COR-L47 (cell line): Measurements from ENCODE around the gene ANO7.
"Not testable (repeated sequence)": the region's sequence is repeated elsewhere in the genome, so short reads cannot be mapped to it uniquely, and the experiment has no call there.

ENCODE experiments used
- DNase-seq: peaks from one replicate; lab custom pipeline; 2025; lab: John Stamatoyannopoulos, UW

ANO7 gene

GRCh38 chr2:241190291-241190981 lies 2.0 kb downstream of the ANO7 start:
- DNase-seq = no peak

GRCh38 chr2:241191081-241191480 lies 2.6 kb downstream of the ANO7 start:
- DNase-seq = peak; percentile 48

DNA sequence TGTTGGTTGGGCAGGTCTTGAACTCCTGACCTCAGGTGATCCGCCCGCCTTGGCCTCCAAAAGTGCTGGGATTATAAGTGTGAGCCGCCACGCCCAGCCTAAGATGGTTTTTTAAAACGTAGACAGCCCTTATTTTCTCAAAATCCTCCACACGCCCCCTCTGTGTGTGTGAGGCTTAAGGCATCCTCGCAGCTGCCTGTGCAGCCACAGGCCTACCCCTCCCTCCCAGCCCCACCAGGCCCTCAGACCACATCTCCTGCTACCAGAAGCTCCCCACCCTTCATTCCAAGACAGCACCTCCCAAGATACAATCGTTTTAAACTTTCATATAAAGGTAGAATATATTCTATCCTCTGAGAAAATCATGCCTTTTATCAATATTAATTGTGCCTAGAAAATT lies 4.8 kb downstream of the ANO7 start:
- DNase-seq = no peak

GRCh38 chr2:241194811-241195210 lies 6.3 kb downstream of the ANO7 start:
- DNase-seq = no peak

DNA sequence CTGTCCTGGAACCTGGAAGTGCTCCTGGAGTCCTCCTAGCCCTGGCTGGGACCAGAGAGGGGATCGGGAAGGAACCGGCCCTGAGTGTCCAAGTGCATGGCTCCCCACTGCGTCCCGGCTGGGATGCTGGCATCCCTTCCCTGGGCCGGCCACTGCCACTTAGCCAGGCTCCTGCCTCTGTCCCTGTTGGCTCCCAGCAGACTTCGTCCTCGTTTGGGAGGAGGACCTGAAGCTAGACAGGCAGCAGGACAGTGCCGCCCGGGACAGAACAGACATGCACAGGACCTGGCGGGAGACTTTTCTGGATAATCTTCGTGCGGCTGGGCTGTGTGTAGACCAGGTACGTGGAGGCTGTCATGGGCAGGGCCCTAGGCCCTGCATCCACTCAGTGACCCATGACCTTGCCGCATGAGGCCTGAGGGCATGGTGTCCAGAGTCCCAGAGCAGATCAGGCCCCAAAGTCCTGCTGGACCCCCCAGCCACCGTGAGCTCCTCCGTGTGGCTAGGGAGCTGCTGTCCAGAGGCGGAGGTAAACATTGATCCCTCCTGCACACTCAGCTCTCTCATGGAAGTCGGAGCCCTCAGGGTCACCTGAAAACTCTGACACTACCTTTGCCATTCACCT lies 7.1 kb downstream of the ANO7 start:
- DNase-seq = no peak

DNA sequence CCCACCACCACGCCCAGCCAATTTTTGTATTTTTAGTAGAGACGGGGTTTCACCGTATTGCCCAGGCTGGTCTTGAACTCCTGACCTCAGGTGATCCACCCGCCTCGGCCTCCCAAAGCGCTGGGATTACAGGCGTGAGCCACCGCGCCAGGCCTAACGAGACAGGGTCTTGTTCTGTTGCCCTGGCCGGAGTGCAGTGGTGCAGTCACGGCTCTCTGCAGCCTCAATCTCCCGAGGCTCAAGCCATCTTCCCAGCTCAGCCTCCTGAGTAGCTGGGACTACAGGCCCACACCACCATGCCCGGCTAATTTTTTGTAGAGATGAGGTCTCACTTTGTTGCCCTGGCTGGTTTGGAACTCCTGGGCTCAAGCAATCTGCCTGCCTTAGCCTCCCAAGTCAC lies 8.8 kb downstream of the ANO7 start:
- not testable (repeated sequence) for DNase-seq

DNA sequence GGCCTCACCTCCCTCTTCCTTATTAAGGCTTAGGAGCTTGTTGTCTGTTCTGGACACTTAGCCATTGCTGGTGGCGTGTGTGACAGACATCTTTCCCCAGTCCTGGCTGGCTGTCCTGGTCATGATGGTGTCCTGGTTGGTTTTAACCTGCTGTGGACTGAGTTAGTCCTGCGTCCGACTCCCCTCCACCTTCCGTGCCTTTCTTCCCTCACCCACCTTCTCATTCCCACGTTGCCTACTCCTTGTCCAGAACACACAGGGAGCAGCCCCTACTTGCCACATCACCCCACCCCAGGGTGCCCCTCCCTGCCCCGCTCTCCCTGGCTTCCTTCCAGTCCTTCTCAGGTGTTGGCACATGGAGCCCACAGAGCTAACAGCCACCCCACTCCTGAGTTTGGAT lies 9.5 kb downstream of the ANO7 start:
- no peak for DNase-seq

GRCh38 chr2:241198381-241199279 lies 10.2 kb downstream of the ANO7 start:
- no peak for DNase-seq

DNA sequence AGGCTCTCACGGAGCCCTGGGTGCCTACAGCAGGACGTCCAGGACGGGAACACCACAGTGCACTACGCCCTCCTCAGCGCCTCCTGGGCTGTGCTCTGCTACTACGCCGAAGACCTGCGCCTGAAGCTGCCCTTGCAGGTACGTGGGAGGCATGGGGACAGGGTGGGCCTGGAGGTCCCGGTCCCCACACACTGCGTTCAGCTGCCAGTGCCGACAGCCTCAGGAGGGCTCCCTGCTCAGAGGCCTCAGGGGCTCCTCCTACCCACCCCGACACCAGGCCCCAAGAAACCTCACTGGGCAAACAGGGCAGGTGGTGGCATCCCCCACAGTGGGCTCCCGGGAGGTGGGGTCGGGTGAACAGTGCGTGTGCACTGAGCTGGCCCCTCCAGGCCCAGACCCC lies 10.8 kb downstream of the ANO7 start:
- DNase-seq = no peak

DNA sequence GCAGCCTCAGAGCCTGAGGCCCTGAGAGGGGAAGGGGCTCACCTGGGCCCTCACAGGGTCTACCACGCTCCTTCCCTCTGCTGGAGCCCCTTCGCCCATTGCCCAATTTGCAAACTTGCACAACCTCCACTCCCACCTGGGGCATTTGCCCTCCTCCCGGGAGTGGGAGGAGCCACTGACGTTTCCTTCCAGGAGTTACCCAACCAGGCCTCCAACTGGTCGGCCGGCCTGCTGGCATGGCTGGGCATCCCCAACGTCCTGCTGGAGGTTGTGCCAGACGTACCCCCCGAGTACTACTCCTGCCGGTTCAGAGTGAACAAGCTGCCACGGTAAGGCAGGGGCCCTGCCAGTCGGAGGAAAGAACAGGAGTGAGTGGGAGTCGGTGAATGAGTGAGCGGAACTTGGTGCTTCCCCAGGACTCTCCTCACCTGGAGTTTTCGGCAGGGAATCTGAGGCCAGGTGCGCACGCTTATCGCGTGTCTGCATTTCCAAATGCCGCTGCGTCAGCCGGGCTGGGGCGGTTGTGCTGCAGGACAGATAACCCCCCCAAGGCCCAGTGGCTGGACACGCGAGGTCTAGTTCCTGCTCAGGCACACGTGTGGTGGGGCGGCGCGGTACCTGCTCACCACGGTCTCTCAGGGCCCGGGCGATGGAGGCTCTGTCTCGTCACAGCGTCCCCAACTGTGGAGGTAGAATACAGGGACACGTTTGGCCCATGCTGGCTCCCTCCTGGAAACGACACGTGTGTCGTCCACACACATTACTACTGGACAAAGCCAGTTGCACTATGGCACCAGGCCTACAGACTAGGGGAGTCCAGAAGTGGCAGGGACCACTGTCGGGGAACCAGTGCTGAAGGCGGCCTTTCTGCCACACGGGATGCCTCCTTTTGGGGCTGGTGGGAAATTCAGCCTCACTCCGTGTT lies 11.7 kb downstream of the ANO7 start:
- no peak for DNase-seq

DNA sequence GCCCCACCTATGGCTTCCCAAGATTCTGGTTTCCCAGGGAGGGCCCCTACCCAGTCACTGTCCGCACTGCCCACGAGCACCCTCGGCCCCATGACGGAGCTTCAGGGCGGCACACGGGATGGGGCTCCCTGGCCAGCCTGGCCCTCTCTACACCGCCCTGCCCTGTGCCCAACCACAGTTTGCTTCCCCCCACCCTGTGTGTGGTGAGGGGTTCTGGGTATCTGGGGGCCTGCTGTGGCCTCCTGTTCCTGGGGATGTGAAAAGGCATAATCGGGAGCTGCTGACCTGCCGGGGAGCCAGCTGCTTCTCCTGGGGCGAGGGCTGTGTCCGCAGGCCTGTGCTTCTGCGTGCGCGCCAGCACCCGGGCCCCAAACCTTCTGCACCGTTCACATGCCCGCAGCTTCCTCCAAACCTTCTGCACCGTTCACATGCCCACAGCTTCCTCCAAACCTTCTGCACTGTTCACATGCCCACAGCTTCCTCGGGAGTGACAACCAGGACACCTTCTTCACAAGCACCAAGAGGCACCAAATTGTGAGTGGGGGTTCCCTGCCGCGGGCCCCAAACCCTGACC lies 12.4 kb downstream of the ANO7 start:
- no peak for DNase-seq

DNA sequence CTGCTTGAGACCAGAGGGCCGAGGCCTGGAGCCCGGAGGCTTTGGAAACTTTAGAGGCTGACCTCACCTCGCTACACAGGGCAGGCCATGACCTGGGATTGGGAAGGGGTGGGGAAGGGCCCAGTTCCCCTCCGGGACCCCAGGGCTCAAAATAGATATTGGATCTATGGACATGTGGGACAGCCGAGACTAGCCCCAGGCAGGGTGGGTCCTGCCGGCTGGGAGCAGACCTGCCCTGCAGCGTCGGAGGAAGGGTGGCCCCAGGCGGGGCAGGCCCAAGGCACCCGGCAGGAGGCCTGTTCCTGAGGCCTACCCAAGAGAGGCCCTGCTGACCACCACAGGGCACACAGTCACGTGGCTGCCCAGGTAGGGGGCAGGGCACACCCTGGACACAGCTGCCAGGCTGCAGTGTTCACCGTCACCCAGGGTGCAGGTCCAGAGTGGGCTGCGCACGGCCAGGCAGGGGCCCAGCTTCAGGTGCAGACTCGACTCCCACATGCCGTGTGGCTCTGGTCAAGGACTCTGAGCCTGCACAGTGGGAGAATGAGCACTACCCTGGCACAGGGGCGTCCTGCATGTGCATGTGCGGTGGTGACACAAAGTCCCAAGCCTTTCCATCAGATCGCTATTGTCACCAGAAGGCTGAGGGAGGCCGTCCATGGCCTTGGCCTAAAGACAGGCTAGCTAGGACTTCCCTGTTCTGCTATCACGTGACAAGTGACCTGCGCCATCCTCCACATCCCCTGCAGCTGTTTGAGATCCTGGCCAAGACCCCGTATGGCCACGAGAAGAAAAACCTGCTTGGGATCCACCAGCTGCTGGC lies 13.2 kb downstream of the ANO7 start:
- no peak for DNase-seq

GRCh38 chr2:241202268-241202585 lies 13.8 kb downstream of the ANO7 start:
- DNase-seq = no peak

GRCh38 chr2:241202681-241203080 lies 14.2 kb downstream of the ANO7 start:
- DNase-seq = no peak

DNA sequence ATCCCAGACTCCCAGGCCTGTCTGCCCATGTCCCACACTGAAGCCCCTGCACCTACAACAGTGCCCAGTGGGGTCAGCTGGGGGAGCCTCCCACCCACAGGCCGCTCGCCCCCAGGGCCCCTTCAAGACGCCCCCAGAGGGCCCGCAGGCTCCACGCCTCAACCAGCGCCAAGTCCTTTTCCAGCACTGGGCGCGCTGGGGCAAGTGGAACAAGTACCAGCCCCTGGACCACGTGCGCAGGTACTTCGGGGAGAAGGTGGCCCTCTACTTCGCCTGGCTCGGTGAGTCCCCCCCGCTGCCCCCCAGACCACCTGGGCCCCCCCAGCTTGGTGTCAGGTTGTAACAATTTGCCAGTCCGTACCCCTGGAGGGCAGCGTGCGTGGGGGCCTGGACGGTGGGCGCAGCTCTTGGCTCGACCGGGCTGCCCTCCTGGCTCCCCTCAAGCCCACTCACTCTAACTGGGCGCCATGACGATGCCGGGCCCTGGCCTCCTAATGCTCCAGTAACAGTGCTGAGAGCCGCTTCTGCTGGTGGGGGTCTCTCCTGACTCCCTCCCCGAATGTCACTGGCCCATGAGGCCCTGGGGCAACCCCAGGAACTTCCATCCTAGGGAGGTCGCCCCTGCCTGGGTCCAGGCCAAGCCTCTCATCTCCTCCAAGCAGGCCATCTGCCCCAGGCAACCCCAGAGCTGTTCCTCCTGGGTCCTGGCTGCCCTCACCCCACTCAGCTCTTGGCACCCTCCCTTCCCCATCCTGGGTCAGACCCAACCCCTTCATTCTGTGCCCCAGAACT lies 14.9 kb downstream of the ANO7 start:
- DNase-seq = no peak

DNA sequence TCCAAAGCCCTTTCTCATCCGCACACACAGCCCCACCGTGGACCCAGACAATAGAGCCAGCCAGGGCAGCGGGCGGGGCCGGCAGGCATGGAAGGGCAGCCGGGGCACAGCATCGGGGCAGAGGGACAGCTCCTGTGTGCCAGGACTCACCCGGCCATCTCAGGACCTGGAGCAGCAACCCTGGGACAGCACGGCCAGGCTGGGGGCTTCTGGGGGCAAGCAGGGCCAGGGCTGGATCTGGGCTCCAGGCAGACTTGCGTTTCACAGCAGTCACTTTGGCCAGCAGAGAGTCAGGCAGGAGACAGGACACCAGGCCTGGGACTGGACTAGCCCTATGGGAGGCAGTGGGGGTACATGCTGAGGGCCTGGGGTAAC lies 15.5 kb downstream of the ANO7 start:
- no peak for DNase-seq

DNA sequence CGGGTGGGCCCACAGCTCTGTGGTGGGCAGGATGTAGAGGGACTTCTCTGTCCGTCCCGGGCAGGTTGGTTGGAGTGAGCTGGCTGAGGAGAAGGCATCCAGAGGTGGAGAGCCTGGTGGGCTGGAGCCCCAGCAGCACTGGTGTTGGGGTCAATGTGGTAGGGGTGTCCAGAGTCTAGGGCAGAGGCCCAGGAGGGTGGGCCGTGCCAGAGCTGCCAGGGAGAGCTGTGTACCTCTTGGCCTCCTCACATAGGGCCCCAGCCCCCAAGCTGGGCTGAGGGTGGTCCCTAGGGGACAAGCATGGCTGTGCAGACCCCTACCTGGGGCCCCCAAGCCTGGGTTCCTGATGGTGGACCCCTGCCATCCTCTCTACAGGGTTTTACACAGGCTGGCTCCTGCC lies 16.0 kb downstream of the ANO7 start:
- no peak for DNase-seq

GRCh38 chr2:241205086-241205485 lies 16.6 kb downstream of the ANO7 start:
- no peak for DNase-seq

DNA sequence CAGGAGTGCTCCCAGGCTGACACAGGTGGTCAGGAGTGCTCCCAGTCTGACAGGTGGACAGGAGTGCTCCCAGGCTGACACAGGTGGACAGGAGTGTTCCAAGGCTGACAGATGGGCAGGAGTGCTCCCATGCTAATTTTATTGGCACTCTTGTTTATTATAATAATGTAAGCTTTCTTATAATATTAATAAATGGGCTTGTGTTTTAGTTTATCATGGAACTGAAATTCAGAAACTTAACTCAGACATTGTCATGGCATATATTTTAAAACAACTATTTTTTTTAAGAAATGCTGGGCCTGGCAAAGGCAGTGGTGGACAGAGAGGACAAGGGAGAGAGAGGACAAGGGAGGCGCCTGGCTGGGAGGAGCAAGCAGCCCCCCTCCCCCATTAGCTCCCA lies 18.7 kb downstream of the ANO7 start:
- no peak for DNase-seq

GRCh38 chr2:241207641-241208040 lies 19.2 kb downstream of the ANO7 start:
- DNase-seq = no peak
